ENCODE data around the gene CA5B. TPM values are rescaled to one million over a fixed set of nuclear protein-coding genes. Genes with fewer than 3 reads are reported as not detected.
"Not testable (repeated sequence)": the region's sequence is repeated elsewhere in the genome, so short reads cannot be mapped to it uniquely, and the experiment has no call there.

Gene CA5B
- total and polyA plus RNA-seq, 2 donors (not counting 3 experiments of a cell fraction or from before 2014, with no cell fraction given): 2.3 to 5.6 TPM

DNA sequence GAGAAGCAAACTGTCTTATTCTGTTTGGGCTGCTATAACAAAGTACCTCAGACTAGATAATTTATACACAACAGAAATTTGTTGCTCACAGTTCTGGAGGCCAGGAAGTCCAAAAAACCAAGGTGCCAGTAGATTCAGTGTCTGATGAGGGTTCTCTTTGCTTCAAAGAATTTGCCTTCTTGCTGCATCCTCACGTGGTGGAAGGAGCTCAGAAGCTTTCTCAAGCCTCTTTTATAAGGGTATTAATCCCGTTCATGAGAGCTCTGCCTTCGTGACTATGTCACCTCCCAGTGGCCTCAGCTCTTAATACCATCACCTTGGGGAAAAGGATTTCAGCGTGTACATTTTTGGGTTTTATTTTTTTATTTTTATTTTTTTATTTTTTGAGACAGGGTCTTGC lies 20.1 kb downstream of the CA5B start:
- no peak overlapping the region for H2AFZ ChIP-seq (ENCODE audit: low read depth, low read length)
- no peaks in the 10 kb centered on the region for H4K20me1 ChIP-seq (replicated peaks; ENCODE audit: control insufficient read depth, extremely low read depth, insufficient read depth, low read length)
- H3K9ac ChIP-seq (replicated peaks; ENCODE audit: extremely low read depth, insufficient read depth, low read length): no peak overlapping the region
- intact Hi-C loops (cut with micrococcal nuclease) (no loop called here), dilution Hi-C loops (cut with MboI; ENCODE audit: extremely low pct_ligation_motif_present, low sequenced_read_pairs) (no loop called here)
- BruUV-seq (replicated peaks): no TSS peak
- no peaks in the 10 kb centered on the region for H3K4me1 ChIP-seq (ENCODE audit: control insufficient read depth, extremely low read depth, insufficient read depth, low read length)
- H3K9me1 ChIP-seq (replicated peaks; ENCODE audit: control insufficient read depth, extremely low read depth, insufficient read depth, low read length): no peaks in the 10 kb centered on the region
- H3K9me3 ChIP-seq (replicated peaks; ENCODE audit: control insufficient read depth, insufficient read depth, low read length): no peaks in the 10 kb centered on the region
- DNase-seq (ENCODE audit: low read depth, low spot score) (no peak), FAIRE-seq (no peak)
- H3K79me2 ChIP-seq (ENCODE audit: control insufficient read depth, insufficient read depth, low read length): no peaks in the 10 kb centered on the region
- TF ChIP-seq JUN (IDR thresholded peaks at IDR 0.05; ENCODE audit: borderline replicate concordance, insufficient read depth, insufficient read length, low read depth) (no peak), GATA2 (IDR thresholded peaks at IDR 0.05; ENCODE audit: insufficient read depth, insufficient read length, low read depth, low read length) (no peak)
- no peaks in the 10 kb centered on the region for H3K36me3 ChIP-seq (ENCODE audit: control insufficient read depth in 2 of 2, extremely low read depth in 1 of 2, insufficient read depth in 2 of 2, low read length in 2 of 2)
- CTCF ChIA-PET: no interaction called here
- POLR2A ChIA-PET: no interaction called here
- no peak overlapping the region for H3K4me3 ChIP-seq (replicated peaks in 1 of 3; ENCODE audit: insufficient read depth in 1 of 3, low read depth in 1 of 3, low read length in 3 of 3)
- H3K27me3 ChIP-seq (ENCODE audit: control insufficient read depth in 2 of 2, insufficient read depth in 2 of 2, low read length in 2 of 2): no peaks in the 10 kb centered on the region
- no peak overlapping the region for H3K27ac ChIP-seq (ENCODE audit: insufficient read depth, low read depth, low read length)
- no peak overlapping the region for H3K4me2 ChIP-seq (ENCODE audit: insufficient read depth, low read length)

DNA sequence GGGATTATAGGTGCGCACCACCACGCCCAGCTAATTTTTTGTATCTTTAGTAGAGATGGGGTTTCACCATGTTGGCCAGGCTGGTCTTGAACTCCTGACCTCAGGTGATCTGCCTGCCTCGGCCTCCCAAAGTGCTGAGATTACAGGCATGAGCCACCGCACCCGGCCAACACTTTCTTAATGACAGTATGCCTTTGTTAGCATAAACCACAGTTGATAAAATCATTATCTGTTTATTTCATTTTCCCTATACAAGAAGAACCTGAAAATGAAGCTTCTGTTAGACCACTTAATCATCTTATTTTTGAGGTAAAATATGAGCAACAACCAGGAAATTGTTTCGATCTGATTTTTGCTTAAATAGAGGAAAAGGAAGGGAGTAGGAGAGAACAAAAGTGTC lies 21.8 kb downstream of the CA5B start:
- DNase-seq (ENCODE audit: low read depth, low spot score); POLR2A ChIA-PET; FAIRE-seq; H3K27me3 ChIP-seq (ENCODE audit: control insufficient read depth in 2 of 2, insufficient read depth in 2 of 2, low read length in 2 of 2); H4K20me1 ChIP-seq (replicated peaks; ENCODE audit: control insufficient read depth, extremely low read depth, insufficient read depth, low read length); H3K36me3 ChIP-seq (ENCODE audit: control insufficient read depth in 2 of 2, extremely low read depth in 1 of 2, insufficient read depth in 2 of 2, low read length in 2 of 2); H3K4me2 ChIP-seq (ENCODE audit: insufficient read depth, low read length); H3K9ac ChIP-seq (replicated peaks; ENCODE audit: extremely low read depth, insufficient read depth, low read length); BruUV-seq (replicated peaks); dilution Hi-C loops (cut with MboI; ENCODE audit: extremely low pct_ligation_motif_present, low sequenced_read_pairs); H3K9me3 ChIP-seq (replicated peaks; ENCODE audit: control insufficient read depth, insufficient read depth, low read length); H3K79me2 ChIP-seq (ENCODE audit: control insufficient read depth, insufficient read depth, low read length); H3K9me1 ChIP-seq (replicated peaks; ENCODE audit: control insufficient read depth, extremely low read depth, insufficient read depth, low read length); H3K4me3 ChIP-seq (replicated peaks in 1 of 3; ENCODE audit: insufficient read depth in 1 of 3, low read depth in 1 of 3, low read length in 3 of 3); H3K4me1 ChIP-seq (ENCODE audit: control insufficient read depth, extremely low read depth, insufficient read depth, low read length); H2AFZ ChIP-seq (ENCODE audit: low read depth, low read length); H3K27ac ChIP-seq (ENCODE audit: insufficient read depth, low read depth, low read length): not testable (repeated sequence)
- intact Hi-C loops (cut with micrococcal nuclease): loop anchor here (10.0 kb wide), 1 partner anchor 685 kb away; no protein-coding TSS in a partner anchor
- CTCF ChIA-PET: interaction anchor here (0.6 to 1.0 kb wide), 2 partner anchors 9 to 22 kb away, joined by 3 read pairs; partner anchors contain the start of gene CA5B

All from endothelial cell of umbilical vein (primary cell).